HEK293 (cell line): ENCODE data around the gene RPS24.

Source experiments
- CTCF ChIA-PET: fragments of 350-600 bp; formaldehyde crosslinking; extraction: SDS; loops from one replicate; lab custom pipeline; 2021; ENCODE audit warnings: antibody characterized with exemption; lab: Yijun Ruan, JAX
- POLR2A ChIA-PET: fragments of 300-600 bp; formaldehyde crosslinking; extraction: SDS; loops from one replicate; lab custom pipeline; 2020; ENCODE audit warnings: antibody characterized with exemption, inconsistent platforms; lab: Yijun Ruan, JAX
- H3K27ac ChIP-seq: fragments of 200-500 bp; sonication (Bioruptor generic); 2 replicates; pipeline ENCODE4 v1.5.1; 2014; ENCODE audit warnings: low read depth, low read length, control low read depth, inconsistent platforms; ENCODE audit errors: extremely low read depth
- H3K36me3 ChIP-seq, 2 experiments: fragments of 200-500 bp in 1 of 2; sonication (Bioruptor generic) in 1 of 2; 1 replicate in 1 of 2; 2 replicates in 1 of 2; pipeline ENCODE4 v1.5.1; 2014 to 2017; ENCODE audit warnings: inconsistent platforms in 2 of 2, low read length in 2 of 2; ENCODE audit not compliant: control insufficient read depth in 2 of 2, insufficient read depth in 1 of 2
- H3K4me1 ChIP-seq: fragments of 200-500 bp; sonication (Bioruptor generic); 2 replicates; pipeline ENCODE4 v1.5.1; 2014; ENCODE audit warnings: mild to moderate bottlenecking, low read length, inconsistent platforms; ENCODE audit not compliant: control insufficient read depth, insufficient read depth
- H3K4me3 ChIP-seq: 2 replicates; pipeline ENCODE4 v1.5.1; 2011; ENCODE audit warnings: low read depth, mild to moderate bottlenecking, control low read depth, low read length, moderate library complexity
- H3K9me3 ChIP-seq: fragments of 200-500 bp; sonication (Bioruptor generic); 2 replicates; pipeline ENCODE4 v1.5.1; 2014; ENCODE audit warnings: low read depth, low read length, inconsistent platforms; ENCODE audit not compliant: control insufficient read depth, insufficient read depth
- KLF7 ChIP-seq: fragments of 450-650 bp; formaldehyde crosslinking; IDR thresholded peaks from 2 replicates; pipeline ENCODE4 v1.5.1; 2016; ENCODE audit warnings: missing biosample characterization, missing genetic modification characterization, borderline replicate concordance
- SP7 ChIP-seq: fragments of 450-650 bp; formaldehyde crosslinking; IDR thresholded peaks from 2 replicates; pipeline ENCODE4 v1.5.1; 2016; ENCODE audit warnings: missing biosample characterization, missing genetic modification characterization
- ZNF16 ChIP-seq: fragments of 450-650 bp; formaldehyde crosslinking; IDR thresholded peaks from 2 replicates; pipeline ENCODE4 v1.5.1; 2016; ENCODE audit warnings: low read depth, missing biosample characterization, missing genetic modification characterization
- ZNF2 ChIP-seq: fragments of 450-650 bp; formaldehyde crosslinking; IDR thresholded peaks from 2 replicates; pipeline ENCODE4 v1.5.1; 2016; ENCODE audit warnings: missing biosample characterization, missing genetic modification characterization
- ZNF433 ChIP-seq: fragments of 450-650 bp; formaldehyde crosslinking; IDR thresholded peaks from 2 replicates; pipeline ENCODE4 v1.5.1; 2016; ENCODE audit warnings: missing biosample characterization, missing genetic modification characterization, low read depth
- ZNF48 ChIP-seq: fragments of 450-650 bp; formaldehyde crosslinking; IDR thresholded peaks from 2 replicates; pipeline ENCODE4 v1.5.1; 2016; ENCODE audit warnings: missing biosample characterization, missing genetic modification characterization
- ZNF610 ChIP-seq: fragments of 450-650 bp; formaldehyde crosslinking; IDR thresholded peaks from 2 replicates; pipeline ENCODE4 v1.5.1; 2016; ENCODE audit warnings: missing biosample characterization, missing genetic modification characterization, borderline replicate concordance
- ZNF621 ChIP-seq: fragments of 450-650 bp; formaldehyde crosslinking; IDR thresholded peaks from 2 replicates; pipeline ENCODE4 v1.5.1; 2017; ENCODE audit warnings: missing biosample characterization, missing genetic modification characterization
- ZNF639 ChIP-seq: fragments of 450-650 bp; formaldehyde crosslinking; IDR thresholded peaks from 2 replicates; pipeline ENCODE4 v1.5.1; 2016; ENCODE audit warnings: missing biosample characterization, missing genetic modification characterization
- ZSCAN5A ChIP-seq: fragments of 450-650 bp; formaldehyde crosslinking; IDR thresholded peaks from 2 replicates; pipeline ENCODE4 v1.5.1; 2016; ENCODE audit warnings: missing biosample characterization, missing genetic modification characterization
- TF ChIP-seq, protein P1 (sequence below): fragments of 450-650 bp; formaldehyde crosslinking; IDR thresholded peaks from 2 replicates; pipeline ENCODE4 v1.5.1; 2016; ENCODE audit warnings: missing biosample characterization, missing genetic modification characterization

The RPS24 gene

GRCh38 chr10:78082636-78083035 lies 49.0 kb downstream of the RPS24 start:
- POLR2A ChIA-PET, result no interaction called here
- no peaks in the 10 kb centered on the region for H3K36me3 ChIP-seq

More at GRCh38 chr10:78082636-78083035, 49.0 kb downstream of the RPS24 start:
- Histone ChIP-seq H3K9me3 (no peaks in the 10 kb centered on the region), H3K4me1 (no peaks in the 10 kb centered on the region), H3K4me3 (no peak overlapping the region), H3K27ac (no peak overlapping the region)
- no peak for TF ChIP-seq ZNF48
- TF ChIP-seq ZNF16 (tag by site-specific recombination), result no peak
- TF ChIP-seq ZNF610, result no peak
- TF ChIP-seq KLF7 (tag by site-specific recombination), result no peak
- no peak for TF ChIP-seq ZNF2
- TF ChIP-seq, protein P1, sequence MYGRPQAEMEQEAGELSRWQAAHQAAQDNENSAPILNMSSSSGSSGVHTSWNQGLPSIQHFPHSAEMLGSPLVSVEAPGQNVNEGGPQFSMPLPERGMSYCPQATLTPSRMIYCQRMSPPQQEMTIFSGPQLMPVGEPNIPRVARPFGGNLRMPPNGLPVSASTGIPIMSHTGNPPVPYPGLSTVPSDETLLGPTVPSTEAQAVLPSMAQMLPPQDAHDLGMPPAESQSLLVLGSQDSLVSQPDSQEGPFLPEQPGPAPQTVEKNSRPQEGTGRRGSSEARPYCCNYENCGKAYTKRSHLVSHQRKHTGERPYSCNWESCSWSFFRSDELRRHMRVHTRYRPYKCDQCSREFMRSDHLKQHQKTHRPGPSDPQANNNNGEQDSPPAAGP (tag by site-specific recombination), result no peak
- no peak for TF ChIP-seq ZNF621 (tag by site-specific recombination)
- TF ChIP-seq ZNF639 (tag by site-specific recombination), result no peak
- no peak for TF ChIP-seq ZSCAN5A (tag by site-specific recombination)
- no peak for TF ChIP-seq ZNF433 (tag by site-specific recombination)
- no peak for TF ChIP-seq SP7 (tag by site-specific recombination)
- CTCF ChIA-PET, result interaction anchor here (0.8 kb wide), 1 partner anchor 35 kb away, joined by 3 read pairs; no protein-coding TSS in a partner anchor
